Ecto neural progenitor cell (in vitro differentiated cells): ENCODE data around the gene ERGIC3.
"Not testable (repeated sequence)": the region's sequence is repeated elsewhere in the genome, so short reads cannot be mapped to it uniquely, and the experiment has no call there.

Experiments
- DNase-seq: peaks from one replicate; pipeline ENCODE4 v3.0.0-alpha.2; 2018; ENCODE audit warnings: low spot score

ERGIC3 gene

GRCh38 chr20:35541783-35542662 lies at the start of gene ERGIC3:
TSS of gene ERGIC3 (plus strand) at chr20:35542078. CDS start at chr20:35542098, 20 bp downstream.
- DNase-seq = peak; percentile 98

GRCh38 chr20:35492352-35492751 lies 49.5 kb upstream of the ERGIC3 start:
- DNase-seq = no peak

- DNase-seq = no peak
Measured at GRCh38 chr20:35496481-35496880, 45.4 kb upstream of the ERGIC3 start.

GRCh38 chr20:35497320-35497719 lies 44.6 kb upstream of the ERGIC3 start:
- no peak for DNase-seq

- no peak for DNase-seq
Measured at GRCh38 chr20:35497780-35498189, 44.1 kb upstream of the ERGIC3 start.

GRCh38 chr20:35499271-35499670 lies 42.6 kb upstream of the ERGIC3 start:
- no peak for DNase-seq

- DNase-seq = no peak
Measured at GRCh38 chr20:35502352-35502751, 39.5 kb upstream of the ERGIC3 start.

- no peak for DNase-seq
Measured at GRCh38 chr20:35503281-35503680, 38.6 kb upstream of the ERGIC3 start.

- DNase-seq = no peak
Measured at GRCh38 chr20:35503841-35504561, 37.9 kb upstream of the ERGIC3 start.

- DNase-seq = no peak
Measured at GRCh38 chr20:35504751-35505150, 37.1 kb upstream of the ERGIC3 start.

GRCh38 chr20:35506179-35506578 lies 35.7 kb upstream of the ERGIC3 start:
- DNase-seq = no peak

GRCh38 chr20:35506872-35507638 lies 34.8 kb upstream of the ERGIC3 start:
- no peak for DNase-seq

- DNase-seq = no peak
Measured at GRCh38 chr20:35508493-35509218, 33.2 kb upstream of the ERGIC3 start.

GRCh38 chr20:35510951-35511735 lies 30.7 kb upstream of the ERGIC3 start:
- DNase-seq = no peak

GRCh38 chr20:35511814-35512420 lies 30.0 kb upstream of the ERGIC3 start:
- no peak for DNase-seq

- no peak for DNase-seq
Measured at GRCh38 chr20:35514371-35514932, 27.4 kb upstream of the ERGIC3 start.

- DNase-seq = no peak
Measured at GRCh38 chr20:35515341-35515740, 26.5 kb upstream of the ERGIC3 start.

GRCh38 chr20:35515949-35516645 lies 25.8 kb upstream of the ERGIC3 start:
- no peak for DNase-seq

GRCh38 chr20:35517125-35517524 lies 24.8 kb upstream of the ERGIC3 start:
- DNase-seq = no peak

- DNase-seq = not testable (repeated sequence)
Measured at GRCh38 chr20:35517767-35518166, 24.1 kb upstream of the ERGIC3 start.
